ENCODE data around the gene RAD9A.

Gene RAD9A

GRCh38 chr11:67429038-67429668 lies 37.4 kb downstream of the RAD9A start:
- no peak for DNase-seq

DNA sequence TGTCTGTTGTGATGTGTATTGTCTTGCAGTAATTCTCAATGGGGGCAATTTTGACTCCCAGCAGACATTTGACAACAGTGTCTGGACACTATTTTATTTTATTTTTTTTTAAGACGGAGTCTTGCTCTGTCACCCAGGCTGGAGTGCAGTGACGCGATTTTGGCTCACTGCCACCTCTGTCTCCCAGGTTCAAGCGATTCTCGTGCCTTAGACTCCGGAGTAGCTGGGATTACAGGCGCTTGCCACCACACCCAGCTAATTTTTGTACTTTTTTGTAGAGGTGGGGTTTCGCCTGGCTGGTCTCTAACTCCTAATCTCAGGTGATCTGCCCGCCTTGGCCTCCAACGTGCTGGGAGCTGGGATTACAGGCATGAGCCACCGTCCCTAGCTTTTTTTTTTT lies 37.9 kb downstream of the RAD9A start:
- DNase-seq = no peak

GRCh38 chr11:67431346-67432249 lies 39.8 kb downstream of the RAD9A start:
- DNase-seq = no peak

DNA sequence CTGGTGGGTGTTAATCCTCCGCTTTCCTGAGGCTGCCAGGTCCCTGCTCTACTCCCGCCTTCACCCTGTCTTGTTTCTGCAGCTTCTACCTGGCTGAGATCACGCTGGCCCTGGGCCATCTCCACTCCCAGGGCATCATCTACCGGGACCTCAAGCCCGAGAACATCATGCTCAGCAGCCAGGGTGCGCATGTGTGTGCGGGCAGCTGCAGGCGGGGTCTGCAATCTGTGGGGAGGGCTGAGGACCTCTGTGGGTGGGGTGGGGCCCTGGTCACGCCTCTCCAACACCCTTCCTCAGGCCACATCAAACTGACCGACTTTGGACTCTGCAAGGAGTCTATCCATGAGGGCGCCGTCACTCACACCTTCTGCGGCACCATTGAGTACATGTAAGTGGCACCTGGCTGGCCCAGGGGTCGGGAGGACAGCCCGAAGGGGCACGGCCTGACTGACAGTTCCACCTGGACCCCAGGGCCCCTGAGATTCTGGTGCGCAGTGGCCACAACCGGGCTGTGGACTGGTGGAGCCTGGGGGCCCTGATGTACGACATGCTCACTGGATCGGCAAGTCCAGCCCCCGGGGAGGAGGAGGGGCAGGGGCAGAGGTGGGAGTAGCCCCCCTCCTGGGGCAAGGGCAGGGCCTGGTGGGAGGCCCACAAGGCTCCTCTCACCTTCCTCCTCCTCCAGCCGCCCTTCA lies 41.0 kb downstream of the RAD9A start:
- DNase-seq = no peak

GRCh38 chr11:67433536-67434394 lies 42.0 kb downstream of the RAD9A start:
- no peak for DNase-seq

DNA sequence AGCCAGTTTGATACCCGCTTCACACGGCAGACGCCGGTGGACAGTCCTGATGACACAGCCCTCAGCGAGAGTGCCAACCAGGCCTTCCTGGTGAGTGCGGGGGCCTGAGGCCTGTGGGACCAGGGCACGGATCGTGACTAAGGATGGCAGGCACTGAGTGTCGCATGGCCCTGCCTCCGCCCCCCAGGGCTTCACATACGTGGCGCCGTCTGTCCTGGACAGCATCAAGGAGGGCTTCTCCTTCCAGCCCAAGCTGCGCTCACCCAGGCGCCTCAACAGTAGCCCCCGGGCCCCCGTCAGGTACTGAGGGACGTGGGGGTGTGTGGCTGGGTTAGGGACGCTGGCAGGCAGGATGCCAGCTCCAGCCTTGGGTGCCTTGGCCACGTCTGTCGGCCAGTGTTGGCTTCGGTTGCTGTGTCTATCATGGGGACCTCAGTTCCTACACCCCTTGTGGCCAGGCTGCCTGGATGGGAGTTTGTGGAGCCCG lies 42.7 kb downstream of the RAD9A start:
- DNase-seq = no peak

DNA sequence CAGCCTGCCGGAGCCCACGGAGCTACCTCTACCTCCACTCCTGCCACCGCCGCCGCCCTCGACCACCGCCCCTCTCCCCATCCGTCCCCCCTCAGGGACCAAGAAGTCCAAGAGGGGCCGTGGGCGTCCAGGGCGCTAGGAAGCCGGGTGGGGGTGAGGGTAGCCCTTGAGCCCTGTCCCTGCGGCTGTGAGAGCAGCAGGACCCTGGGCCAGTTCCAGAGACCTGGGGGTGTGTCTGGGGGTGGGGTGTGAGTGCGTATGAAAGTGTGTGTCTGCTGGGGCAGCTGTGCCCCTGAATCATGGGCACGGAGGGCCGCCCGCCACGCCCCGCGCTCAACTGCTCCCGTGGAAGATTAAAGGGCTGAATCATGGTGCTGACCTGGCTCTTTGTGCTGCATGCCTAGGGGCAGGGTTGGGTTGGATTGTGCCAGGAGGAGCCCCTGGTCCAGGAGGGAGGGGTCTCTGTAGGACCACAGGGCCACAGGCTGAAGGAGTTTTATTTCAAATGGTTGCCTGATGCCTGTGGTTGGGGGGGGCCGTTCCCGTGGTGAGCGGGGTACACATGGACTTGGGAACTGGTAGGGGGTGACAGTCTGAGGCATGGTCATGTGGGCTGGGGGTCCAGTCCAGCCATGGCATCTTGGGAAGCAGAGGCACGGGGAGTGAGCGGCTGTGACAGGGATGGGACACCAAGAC lies 43.4 kb downstream of the RAD9A start:
- DNase-seq = no peak

GRCh38 chr11:67435727-67436458 lies 44.1 kb downstream of the RAD9A start:
- DNase-seq = no peak

DNA sequence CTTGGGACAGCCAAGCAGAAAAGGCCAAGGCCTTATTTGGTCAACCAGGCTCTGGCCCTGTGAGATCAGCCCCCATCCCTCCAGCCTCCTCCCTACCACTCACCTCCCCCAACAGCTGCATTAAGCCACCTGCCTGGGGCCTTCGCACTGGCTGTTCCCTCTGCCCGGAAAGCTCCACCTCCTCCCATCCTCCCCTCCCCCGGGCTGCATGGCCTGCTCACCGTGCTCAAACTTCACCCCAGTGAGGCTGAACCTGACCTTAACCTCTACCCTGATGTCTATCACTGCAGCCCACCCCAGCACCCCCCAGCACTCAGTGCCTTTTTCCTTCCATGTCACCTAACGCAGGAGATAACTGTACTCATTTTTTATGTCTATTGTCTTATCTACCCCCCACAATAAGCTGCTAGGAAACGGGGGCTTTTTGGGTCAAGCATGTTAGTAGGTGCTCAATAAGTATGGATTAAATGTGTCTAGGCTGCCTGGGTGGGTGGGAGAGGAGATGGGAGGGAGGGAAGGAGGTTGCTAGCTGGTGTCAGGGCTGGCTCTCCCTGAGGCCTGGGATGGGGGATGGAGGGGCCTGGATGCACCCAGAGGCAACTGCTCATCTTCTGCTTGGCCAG lies 44.8 kb downstream of the RAD9A start:
- DNase-seq = no peak

DNA sequence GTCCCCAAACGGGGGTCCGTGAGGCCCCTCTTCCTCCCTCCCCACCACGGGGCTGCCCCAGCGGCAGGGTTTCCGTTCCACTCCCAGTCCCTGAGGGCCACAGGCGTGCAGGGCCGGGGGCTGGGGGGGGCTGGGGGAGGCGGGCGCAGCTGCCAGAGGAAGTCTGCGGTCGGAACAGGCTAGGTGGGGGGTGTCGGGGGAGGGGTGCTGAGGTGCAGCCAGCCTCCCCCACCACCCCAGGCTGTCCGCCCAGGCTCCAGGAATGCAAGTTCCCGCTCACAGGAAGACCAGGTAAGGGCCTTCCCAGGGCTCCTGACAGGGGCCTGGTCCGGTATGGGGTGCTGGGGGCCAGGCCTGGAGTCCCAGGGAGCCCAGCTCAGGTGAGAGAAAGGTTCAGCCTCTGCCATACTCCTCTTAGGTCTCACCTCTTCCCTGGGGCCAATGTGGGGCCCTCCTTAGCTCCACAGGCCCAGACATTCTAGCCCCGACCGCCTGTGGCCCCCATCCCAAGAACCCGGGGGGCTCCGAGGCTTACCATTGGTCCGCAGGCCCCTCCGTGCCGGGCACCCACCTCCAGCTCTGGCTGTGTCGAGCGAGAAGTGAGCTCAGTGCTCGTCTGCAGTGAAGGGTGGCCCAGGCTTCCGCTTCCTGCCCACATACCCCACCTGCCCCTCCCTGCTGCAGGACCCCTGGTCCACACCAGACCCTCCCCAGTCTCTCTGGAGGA lies 45.5 kb downstream of the RAD9A start, which contains the start of gene PTPRCAP:
PTPRCAP (minus strand) TSS at position 601 of the 727 bp plus-strand sequence; CDS start at position 538, 63 bp downstream.
- DNase-seq = no peak

DNA sequence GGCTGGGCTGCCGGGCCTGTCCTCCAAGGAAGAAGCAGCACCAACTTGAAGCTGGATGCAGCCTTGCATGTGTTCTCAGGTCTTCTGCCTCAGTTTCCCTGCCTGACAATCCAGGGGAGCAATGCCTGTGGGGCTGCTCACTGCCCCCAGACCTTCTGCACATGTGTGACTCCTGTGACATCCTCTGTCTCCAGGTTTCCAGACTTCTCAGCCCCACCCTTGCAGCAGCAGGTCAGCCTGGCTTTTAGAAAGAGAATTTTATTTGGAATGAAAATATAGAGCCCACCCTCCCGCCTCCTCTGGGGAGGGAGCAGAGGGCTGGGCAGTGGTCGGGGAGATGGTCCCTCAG lies 46.0 kb downstream of the RAD9A start:
- no peak for DNase-seq

- no peak for DNase-seq
These were observed 46.5 kb downstream of the RAD9A start for GRCh38 chr11:67438158-67438902.

GRCh38 chr11:67439321-67440228 lies 47.8 kb downstream of the RAD9A start:
- no peak for DNase-seq

GRCh38 chr11:67440229-67441097 lies 48.7 kb downstream of the RAD9A start:
- DNase-seq = no peak

DNA sequence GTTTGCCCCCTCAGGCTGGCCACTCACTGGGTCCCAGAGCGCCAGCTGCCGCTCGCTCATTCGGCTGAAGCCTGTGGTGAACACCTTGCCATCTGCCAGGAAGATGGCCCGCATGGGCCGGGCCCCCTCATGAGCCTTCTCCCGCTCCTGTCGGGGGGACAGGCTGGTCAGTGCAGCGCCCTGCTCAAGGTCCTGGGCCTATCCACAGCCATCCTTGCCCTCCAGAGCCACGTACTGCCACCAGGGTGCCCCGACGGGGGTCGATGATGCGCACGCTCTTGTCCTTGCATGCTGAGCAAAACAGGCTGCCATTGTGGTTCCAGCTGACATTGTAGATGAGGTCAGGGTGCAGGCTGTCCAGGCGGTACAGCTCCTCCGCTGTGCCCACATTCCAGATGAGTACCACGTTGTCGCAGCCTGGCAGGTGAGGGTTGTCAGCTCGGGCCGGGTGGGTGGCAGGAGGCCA lies 49.3 kb downstream of the RAD9A start:
- no peak for DNase-seq

DNA sequence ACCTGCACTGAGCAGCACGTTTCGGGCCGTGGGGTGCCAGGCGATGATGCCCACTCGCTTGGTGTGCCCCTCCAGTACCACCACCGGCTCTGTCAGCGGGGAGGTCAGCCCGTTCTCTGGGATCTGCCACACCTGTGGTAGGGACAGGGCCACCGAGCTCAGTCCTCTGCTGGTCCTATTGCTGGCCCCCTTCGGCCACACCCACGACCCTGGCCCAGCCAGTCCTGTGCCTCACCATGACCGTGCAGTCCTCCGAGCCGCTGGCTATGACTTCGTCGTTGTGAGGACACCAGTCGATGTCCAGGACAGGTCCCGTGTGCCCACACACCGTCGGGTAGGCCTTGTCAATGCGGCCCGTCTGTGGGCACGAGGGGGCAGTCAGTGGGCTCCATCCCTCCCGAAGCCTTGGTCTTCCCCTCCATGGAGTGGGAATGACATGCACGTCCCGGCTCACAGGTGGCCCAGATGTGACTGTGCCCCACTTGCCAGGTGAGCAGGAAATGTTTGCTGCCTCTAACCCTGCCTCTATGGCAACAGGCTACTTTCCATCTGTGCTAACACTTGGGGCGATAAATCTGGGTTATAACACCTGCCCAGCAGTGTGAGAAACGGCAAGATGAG lies 50.1 kb downstream of the RAD9A start:
- no peak for DNase-seq

All from NCI-H146 (cell line).